Measurements from ENCODE around the gene JAKMIP1.

Gene JAKMIP1

DNA sequence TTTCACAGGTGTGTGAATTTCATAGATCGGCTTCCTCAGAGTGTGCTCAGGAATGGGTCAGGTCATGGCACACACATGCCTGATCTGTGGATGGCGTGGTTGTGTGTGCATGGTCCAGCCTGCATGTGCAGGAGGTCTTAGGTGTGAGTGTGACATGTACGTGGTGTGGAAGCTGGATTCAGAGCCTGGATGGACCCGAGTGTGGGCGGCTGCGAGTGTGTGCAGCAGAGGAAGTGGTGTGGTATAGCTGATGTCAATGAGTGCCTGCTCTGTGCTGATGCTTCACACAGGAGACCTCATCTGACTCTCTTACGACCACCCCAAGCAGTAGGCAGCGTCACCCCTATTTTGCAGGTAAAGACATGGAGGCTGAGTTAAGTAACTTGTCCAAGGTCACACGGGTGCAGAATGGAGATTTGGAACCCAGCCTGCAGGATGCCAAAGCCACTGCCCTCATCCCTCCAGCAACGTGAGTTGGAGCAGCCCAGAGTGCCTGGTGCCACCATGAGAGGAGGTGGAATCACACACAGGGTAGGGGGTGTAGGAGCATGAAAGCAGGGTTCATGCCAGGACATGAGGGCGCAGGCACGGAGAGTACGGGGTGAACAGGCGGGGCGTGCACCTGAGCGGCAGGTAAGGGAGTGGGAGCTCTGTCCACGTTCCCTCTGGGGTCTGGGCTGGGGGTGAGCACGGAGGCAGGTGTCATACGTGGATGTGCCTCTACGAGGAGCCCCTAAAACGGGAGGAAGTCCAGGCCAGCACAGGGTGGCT lies 157.9 kb downstream of the JAKMIP1 start:
- no peak for DNase-seq (ENCODE audit: low read depth in 2 of 2)

DNA sequence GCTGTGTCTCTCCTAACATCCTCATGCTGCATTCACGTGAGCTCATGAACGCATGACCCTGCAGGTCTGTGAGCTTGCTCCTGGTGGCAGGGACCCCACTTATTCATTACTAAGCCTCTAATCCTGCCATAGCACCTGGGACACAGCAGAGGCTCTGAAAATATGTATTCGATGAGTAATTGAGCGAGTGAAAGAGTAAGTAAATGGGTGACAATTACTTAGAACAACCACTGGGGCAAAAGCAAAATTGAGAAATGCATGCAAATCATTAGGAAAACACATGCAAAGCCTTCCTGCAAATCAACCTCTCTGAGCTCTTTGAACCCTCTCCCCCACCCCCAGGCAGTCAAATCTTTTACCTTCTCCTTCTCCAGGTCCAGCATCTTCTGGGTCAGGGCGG lies 158.5 kb downstream of the JAKMIP1 start:
- no peak for DNase-seq (ENCODE audit: low read depth in 2 of 2)

DNA sequence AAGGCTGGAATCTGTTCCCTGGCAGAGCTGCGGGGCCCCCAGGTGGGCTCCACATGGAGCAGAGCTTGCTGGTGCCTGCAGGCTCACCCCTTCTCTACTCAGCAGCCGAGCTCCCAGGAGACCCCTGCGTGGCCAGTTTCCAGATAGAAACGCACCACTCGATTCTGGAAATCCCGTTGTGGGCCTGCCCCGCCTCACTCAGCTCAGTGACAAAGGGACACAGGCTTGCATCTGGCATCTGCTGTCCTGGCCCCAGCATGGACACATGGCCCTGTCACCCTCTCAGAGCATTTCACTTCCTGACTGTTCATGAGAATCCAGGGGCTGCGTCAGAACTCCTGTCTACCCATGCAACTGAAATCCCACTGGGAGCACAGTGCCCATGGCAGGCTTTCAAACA lies 161.6 kb downstream of the JAKMIP1 start:
- DNase-seq (ENCODE audit: low read depth in 2 of 2), result no peak

DNA sequence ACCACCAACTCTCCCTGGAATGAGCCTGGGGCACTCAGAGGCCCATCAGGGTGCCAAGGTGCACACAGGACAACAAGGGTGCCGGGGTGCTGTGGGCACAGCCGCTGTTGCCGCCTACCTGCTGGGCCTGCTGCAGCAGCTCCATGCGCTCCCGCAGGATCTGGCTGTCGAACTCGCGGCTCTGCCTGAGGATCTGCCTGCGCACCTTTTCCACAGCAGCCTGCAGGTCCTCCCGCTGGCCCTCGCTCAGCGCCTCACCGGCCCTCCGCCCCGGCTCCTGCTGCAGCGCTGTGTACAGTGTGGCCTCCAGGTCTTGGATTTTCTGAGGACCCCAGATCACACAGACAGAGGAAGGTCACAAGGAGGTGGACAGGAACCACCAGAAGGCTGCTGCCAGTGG lies 164.6 kb downstream of the JAKMIP1 start:
- DNase-seq (ENCODE audit: low read depth in 2 of 2), result no peak

DNA sequence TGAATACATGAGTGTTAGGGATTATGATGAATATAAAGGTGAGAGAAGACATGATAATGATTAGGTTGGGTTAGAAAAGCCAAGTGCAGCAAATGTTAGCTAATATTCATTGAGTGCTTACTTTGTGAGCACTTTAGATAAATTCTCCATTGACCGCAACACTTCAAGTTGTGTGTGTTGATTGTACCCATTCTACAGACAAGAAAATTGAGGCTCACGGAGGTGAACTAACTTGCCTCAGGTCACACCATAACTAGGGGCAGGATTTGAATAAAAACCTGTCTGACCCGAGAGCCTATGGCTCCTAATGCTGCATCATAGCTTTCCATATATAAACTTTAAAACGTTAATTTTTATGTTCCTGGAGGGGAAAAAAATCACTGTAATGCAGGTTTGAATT lies 167.0 kb downstream of the JAKMIP1 start:
- DNase-seq (ENCODE audit: low read depth in 2 of 2), result no peak

DNA sequence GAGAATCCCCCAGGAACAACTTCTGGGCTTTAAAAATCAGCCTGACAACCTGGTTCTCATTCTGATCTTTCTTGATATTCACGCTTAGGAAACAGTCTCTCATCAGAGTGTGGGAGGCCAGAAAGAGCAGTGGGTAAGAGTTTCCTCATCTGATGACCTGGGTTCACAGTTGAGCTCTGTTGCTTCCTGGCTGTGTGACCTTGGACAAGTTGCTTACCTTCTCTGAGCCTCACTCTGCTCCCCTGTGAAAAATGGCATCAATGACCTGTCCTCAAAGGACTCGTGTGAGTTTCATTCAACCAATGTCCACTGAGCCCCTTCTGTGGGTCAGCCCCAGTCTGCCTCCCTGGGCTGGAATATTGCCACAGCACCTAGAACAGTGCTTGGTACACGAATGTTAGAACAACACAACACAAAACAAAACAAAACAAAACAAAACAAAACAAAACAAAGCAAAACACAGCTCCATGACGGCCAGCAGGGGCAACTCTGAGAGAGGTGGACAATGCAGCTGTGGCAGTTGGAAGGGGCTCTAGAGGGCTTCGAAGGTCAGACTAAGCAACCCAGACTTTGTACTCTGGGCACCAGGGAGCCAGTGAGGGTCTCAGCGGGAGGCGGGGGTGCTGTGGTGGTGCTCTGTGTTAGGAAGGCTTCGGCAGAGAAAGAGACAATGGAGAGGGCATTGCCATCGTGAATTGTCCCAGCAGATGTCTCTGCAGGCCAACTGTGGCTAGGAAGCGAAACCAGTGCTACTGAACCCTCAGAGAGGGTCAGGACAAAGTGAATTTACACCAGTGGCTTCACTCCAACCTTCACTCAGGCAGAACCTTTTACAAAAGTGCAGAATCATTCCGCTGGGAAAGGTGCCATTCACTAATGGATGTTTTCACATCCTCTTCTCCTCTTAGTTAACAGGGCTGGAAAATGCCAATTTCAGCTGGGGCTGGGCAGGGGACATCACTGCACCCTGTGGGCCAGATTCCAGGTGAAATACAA lies 167.8 kb downstream of the JAKMIP1 start:
- no peak for DNase-seq (ENCODE audit: low read depth in 2 of 2)

DNA sequence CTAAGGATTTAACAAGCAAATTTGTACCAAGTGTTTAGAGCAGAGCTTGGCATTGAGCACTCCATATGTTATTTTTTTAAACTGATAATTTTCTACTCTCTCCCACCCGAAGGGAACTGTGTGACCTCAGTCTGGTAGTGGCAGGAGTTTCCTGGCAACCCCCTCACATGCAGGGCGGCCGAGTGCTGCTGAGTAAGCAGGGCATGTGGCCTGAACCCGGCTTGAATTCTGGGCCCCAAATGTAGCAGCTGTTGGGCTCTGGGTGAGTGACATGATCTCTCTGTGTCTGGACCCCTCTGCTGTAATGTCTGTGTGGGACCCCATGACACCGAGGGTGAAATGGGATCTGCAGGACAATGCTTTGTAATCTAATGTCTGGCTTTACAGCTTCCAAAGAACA lies 168.5 kb downstream of the JAKMIP1 start:
- DNase-seq (ENCODE audit: low read depth in 2 of 2), result no peak

DNA sequence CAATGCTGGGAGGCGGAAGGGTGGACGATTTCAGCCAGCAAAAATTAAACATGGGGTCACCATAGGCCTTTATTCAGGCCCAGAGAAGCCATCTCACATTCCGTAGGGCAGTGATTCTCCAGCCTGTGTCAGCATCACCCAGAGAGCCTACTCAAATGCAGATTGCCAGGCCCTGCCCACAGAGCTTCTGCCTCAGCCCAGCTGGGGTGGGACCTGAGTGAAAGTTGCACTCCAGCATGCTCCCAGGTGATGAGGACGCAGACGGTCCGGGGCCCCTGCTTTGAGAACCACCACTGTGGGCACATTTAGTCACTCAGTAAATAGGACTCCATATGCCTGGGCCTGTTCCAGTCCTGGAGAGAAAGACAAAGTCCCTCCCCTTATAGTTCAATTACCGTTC lies 169.7 kb downstream of the JAKMIP1 start:
- DNase-seq (ENCODE audit: low read depth in 2 of 2), result no peak

DNA sequence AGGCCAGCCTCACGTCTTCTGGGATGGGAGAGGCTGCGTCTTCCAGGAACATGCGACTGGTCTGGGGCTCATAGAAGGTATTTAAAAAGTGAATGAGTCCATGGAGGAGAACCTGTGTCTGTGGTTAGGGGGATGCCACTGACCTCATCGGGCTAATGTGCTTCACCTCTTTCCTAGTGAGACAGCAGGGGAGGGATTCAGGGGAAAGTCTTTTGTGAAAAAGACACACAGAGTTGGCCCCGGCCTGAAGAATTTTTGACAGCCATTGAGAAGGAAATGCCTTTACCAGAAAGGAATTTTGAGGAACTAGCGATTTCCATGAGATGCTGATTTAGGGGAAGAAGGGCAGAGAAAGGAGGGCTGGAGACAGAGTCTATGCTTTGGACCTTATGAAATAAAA lies 171.1 kb downstream of the JAKMIP1 start:
- no peak for DNase-seq (ENCODE audit: low read depth in 2 of 2)

DNA sequence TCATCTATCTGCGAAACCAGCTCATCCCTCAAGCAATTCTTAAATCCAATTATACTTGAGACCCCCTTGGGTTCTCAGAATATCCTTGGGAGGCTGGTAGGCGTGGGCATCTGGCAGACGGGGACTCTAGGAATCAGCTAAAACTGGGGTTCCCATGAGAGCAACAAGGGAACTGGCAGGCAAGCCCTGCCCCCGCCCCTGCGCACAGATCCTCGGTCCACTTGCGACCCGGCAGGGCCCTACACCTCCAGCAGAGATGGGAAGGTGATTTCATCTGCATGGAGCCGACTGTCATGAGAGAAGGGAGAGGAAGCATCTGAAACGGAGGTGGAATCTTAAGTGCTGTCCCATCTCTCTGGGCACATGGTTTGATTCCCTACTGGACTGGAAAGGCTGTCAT lies 172.2 kb downstream of the JAKMIP1 start:
- DNase-seq (ENCODE audit: low read depth in 2 of 2), result no peak

DNA sequence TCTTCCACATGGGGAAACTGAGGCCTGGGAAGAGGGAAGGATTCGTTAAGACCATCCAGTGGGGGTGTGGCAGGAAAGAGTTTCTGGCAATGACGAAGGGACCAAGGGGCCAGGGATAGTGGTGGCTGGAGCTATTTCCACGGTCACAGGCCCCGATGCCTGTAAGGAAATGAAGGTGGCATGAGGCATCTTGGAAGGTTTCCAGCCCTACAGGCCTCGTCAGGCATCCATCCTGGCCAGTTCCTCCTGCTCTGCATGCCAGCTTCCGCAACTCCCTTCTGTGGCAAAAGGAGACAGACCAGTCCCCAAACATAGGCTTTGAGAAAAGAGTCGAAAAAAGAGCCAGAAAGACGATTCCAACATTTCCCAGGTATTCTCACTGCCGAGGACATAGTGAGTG lies 173.0 kb downstream of the JAKMIP1 start:
- DNase-seq (ENCODE audit: low read depth in 2 of 2), result no peak

DNA sequence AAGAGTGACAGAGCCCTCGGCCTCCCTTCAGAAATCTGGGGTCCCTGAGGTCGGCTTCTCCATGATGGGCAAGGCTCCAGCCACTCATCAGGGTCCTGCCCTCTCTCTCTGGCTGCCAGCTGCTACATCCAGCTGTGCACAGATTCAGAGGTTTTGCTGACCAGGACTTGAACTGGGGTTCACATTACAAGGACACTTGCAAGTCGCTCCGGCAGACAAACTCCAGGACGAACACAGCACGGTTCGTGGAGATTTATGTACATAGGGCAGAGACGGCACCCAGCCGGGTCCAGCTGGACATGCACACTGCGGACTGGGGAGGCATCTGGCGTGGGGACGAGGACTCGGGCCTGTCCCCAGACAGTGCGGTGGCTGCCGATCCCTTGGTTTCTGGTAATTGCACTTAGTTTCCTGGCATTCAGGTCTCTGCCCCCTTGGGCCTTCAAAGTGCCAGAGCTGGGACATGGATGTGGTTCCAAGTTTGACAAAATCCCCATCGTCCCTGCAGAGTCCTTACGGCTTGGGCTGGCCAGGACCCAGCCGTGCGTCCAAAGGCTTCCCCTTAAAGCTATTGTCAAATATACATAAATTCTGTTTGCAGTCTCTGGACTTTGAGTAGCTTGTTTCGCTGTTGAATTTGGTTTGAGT lies 175.9 kb downstream of the JAKMIP1 start:
- no peak for DNase-seq (ENCODE audit: low read depth in 2 of 2)

DNA sequence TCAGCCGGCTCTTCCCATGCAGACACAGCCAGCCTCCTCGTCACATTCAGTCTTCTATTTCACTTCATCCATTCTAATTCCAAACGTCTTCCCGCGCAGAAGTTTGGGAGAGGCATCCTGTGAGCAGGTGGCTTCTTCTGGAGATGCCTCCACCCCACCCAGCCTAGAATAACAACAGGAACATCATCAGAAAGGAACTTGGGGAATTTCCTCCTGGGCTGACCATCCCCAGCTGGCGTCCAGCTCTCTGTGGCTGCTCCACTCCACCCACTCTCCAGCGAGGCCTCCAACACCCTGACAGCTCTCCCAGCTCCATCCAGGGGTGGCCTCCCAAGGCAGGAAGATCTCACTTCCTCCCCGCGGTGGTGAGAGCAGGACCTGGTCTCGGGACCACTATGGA lies 176.6 kb downstream of the JAKMIP1 start:
- no peak for DNase-seq (ENCODE audit: low read depth in 2 of 2)

DNA sequence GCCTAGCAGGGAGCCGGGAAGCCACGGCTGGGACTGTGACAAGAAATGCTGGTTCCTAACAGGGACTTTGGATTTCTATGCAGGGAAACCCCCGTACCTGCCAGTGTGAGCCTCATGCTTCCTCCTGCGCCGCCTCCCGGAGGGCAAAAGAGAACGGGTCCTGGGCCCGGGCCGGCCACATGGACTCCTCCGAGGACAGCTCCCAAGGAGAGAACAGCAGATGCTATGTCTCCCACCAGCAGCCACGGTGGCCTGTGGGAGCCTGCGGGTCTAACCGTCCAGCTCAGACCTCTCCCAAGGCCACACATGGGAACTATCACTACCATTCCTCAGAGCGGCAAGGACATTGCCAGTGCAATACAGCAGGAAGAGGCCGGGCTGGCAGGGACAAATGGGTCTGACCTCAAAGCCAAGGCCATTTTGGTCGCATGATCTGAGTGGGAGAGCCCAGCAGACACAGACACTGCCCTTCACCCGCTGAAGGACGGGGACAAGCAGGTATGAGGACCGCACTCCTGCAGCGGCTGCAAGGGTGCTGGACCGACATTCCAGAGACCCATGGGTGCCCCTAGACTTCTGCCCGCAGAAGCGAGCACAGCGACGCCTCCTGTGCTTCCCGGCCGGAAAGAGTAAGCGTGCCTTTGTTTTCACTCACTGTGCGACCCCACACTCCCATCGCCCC lies 177.6 kb downstream of the JAKMIP1 start:
- no peak for DNase-seq (ENCODE audit: low read depth in 2 of 2)

DNA sequence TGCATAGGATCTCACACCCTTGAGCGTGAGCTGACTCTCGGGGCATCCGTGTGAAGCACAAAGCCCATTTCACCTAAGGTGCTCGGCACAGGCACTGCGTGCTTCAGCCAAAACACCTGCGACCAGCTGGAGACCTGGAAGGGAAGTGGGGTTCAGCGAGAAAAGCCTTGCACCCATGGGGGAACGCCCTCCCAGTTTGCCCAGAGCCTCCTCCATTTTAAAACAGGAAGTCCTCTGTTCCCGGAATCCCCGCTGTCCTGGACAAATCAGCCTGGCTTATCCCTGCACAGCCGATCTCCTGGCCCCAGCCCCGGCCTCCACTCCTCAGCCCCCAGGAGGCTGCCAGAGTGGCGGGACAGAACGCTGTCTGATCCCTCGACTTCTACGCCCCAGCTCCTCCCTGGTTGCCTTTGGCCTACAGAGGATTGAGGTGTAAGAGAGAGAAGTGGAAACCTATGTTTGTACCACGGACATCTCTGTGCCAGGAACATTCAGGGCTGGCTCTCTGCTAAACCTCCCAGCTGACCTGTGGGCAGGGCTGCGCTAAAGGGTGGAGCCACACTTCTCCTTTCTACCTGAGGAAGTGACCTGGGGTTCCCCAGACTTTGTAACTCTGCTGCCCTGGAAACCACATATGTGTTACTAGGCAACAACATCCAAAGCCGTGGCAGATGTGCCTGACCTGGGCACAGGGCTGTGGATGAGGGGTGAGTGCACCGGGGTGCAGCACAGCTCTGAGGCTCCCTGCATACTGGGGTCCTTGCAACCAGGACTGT lies 178.3 kb downstream of the JAKMIP1 start:
- no peak for DNase-seq (ENCODE audit: low read depth in 2 of 2)

DNA sequence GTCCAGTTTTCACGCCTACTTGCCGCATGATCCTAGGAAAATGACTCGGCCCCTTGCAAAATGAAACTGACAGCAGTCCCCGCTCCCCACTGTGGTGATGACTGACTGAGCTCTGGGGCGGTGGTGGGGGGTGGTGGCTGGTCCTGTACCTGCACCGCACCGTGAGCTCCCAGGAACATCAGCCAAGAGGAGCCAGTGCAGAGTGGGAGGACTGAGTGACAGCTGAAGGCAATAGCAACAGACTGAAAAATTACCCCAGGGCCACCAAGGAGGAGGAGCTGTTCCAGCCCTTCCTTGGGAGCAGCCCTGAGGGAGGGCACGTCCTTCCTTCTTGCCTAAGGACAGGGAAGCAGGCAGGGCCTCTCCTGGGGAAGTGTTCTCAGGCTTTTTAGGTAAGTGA lies 179.7 kb downstream of the JAKMIP1 start:
- DNase-seq (ENCODE audit: low read depth in 2 of 2), result no peak

DNA sequence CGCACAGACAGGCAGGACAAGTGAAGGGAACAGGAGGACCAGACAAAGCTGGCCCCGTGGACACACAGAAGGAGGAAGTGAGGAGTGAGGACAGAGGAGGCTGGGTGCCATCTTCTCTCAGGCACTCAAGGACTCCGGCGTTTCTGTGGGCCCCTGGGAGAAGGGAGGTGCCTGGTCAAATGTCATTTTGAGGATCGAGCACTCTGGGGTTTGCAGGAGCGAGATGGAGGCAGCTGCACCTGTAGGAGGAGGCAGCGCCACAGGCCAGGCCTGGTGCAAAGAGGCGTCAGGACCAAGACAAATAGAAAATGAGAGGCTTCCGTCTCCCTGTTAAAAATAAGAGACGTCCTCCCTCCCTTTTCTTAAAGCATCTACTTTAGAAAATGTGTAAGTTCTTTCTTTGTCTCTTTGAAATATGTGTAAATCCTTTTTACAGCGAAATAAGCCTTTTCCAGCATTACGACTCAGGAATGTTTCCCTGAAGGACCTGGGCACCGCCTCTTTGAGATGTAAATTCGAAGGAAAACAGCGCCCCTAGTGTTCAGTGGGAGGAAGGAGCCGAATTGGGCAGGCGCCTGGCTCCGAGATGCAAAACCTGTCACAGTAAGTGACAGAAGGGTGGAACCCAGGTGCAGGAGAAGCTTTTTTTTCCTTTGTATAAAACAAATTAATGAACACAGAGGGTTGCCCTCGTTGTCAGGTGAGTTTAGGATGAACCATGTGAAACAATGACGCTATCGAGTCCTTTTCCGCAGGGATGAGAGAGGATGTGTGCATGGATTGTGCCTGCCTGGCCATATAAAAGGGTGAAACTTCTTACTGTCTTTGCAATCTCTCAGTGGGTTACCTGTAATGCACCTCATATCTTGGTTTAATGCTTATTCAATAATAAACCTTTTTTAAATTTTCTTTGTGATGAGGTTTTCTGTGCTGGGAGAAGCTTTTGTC lies 180.8 kb downstream of the JAKMIP1 start:
- peak in 1 of 2 donors; percentile 4 for DNase-seq (ENCODE audit: low read depth in 2 of 2)

DNA sequence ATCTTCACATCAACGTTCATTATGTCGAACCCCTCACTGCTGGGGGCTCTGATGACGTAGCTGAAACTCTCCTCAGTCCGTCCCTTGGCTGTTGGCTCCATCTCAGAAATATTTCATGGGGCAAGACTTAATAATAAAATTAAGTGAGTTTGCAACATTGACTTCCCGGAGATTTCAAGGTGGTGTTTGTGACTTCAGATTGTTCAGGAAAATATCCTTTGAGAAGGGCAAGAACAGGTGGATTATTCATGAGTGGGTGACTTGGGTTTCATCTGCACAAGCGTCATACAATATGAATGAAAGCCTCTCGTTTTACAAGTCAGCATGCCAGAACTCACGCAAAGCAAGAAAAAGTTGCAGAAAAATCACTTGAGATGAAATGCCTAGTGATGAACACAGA lies 182.0 kb downstream of the JAKMIP1 start, which contains the start of gene C4orf50:
Gene C4orf50, minus strand, starts transcription at position 101 of the 400 bp plus-strand sequence.
- no peak for DNase-seq (ENCODE audit: low read depth in 2 of 2)

DNA sequence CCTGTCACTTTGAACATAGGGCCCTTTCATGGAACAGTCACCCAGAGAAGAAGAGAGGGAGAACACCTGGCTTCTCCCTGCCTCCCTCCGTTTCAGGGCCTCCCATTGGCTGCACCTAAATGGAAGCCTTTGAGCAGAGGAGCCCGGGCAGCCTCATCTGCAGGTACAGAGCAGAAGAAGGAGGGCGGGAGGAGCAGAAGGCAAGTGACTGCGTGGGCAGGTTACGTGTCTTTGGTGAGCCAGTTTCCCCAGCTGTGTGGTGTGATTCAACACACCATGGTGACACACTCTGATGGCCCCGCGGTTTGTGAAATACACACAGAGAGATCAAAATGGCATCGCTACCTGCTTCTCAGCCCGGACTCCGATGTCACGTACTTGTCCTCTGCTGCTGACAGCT lies 182.5 kb downstream of the JAKMIP1 start:
- DNase-seq (ENCODE audit: low read depth in 2 of 2), result no peak

DNA sequence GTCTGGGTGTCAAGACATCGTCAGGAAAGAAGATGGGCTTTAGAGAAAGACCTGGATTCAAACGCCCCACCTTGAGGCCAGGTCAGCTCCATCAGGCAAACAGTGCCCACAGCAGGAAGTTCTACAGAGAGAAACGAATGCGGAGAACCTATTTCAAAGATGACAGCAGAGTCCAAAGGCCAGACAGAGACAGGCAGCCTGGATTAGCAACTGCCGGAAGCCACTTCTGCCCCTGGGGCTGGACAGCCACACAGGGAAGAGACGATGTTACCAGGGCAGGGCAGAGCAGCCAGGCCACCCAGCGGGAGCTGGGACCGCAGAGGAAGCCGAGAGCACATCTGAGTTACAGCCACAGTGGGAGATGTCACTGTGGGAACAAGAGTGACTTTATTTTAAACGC lies 183.3 kb downstream of the JAKMIP1 start:
- no peak for DNase-seq (ENCODE audit: low read depth in 2 of 2)

Measured in stimulated activated CD4-positive, alpha-beta T cell treated with anti-CD3 and anti-CD28 coated beads, Interleukin-15, amount 100 ng/mL, for 48 hours (primary cell).